ENCODE measurements around the gene UGP2. TPM values are rescaled to one million over a fixed set of nuclear protein-coding genes. Genes with fewer than 3 reads are reported as not detected.

The UGP2 gene
- total RNA-seq, 4 donors from 2014 or later: 80.8 to 137 (median 103) TPM

DNA sequence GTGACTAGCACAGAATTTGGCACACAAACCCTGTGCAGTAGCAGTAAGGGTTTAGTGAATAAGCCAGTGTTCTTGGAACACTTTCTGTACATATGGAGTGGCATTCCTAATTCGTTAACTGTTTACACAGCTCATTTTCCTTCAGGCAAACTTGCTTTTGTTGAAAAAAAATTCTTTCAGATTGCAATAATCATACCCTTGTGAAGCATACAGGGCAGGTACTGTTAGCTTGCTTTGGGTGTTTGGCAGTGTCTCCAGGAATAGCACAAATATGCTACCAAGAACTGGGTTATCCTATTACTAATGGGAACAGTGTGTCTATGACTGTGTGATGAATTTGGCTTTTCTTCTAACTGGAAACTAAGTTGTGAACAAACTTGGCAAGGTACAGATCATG is 33.4 kb downstream of the UGP2 start:
- peak overlapping the region in 2 of 4 donors; percentile 26 to 63 for H3K27ac ChIP-seq
- H3K36me3 ChIP-seq: peaks cover 0 to 32% (median 0%) of the 10 kb centered on the region in 3 donors
- WGBS, 2 donors: 32 to 40% methylated on average over 1 of the region's 1 CpG
- no peaks in the 10 kb centered on the region for H3K27me3 ChIP-seq
- TF ChIP-seq EP300 (IDR thresholded peaks at IDR 0.05): peak in 1 of 2 donors; percentile 21
- TF ChIP-seq, protein P1, sequence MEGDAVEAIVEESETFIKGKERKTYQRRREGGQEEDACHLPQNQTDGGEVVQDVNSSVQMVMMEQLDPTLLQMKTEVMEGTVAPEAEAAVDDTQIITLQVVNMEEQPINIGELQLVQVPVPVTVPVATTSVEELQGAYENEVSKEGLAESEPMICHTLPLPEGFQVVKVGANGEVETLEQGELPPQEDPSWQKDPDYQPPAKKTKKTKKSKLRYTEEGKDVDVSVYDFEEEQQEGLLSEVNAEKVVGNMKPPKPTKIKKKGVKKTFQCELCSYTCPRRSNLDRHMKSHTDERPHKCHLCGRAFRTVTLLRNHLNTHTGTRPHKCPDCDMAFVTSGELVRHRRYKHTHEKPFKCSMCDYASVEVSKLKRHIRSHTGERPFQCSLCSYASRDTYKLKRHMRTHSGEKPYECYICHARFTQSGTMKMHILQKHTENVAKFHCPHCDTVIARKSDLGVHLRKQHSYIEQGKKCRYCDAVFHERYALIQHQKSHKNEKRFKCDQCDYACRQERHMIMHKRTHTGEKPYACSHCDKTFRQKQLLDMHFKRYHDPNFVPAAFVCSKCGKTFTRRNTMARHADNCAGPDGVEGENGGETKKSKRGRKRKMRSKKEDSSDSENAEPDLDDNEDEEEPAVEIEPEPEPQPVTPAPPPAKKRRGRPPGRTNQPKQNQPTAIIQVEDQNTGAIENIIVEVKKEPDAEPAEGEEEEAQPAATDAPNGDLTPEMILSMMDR (IDR thresholded peaks at IDR 0.05): no peak
- DNase-seq (ENCODE audit: low spot score in 2 of 2): no peak
- no peak overlapping the region for H3K4me3 ChIP-seq
- peaks cover 0 to 53% (median 5%) of the 10 kb centered on the region in 4 donors for H3K4me1 ChIP-seq
- H3K9me3 ChIP-seq: peaks cover 0 to 4% (median 0%) of the 10 kb centered on the region in 4 donors

DNA sequence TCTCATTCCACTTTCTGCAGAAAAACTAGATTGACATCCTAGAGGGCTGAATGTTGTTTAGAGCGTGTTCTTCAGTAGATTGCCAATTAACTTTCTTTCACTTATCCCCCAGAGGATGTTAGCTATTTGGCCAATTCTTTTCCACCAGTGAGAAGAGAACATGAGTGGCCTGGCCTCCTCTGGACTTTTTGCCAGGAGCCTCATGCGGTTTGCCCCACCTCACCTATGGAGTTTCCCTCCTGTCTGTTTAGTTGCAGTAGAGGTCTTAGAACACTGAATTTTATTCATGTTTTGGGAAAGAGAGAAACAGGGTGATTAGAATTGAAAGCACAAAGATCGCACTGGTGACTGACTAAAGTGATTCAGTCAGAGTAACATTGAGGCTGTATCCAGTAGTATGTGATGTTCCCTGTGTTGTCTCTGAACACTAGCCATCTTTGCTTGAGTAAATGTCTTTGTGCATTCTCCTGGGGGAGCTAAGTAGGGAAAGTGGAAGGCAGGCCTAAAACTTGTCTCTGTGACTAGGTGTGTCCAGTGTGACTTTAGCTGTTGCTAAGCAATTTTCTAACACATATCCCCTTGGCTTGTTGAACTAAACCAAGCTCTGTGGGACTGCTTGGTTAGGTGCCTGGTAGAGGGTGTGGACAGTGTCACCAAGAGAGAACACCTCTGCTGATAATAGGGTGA is 34.0 kb downstream of the UGP2 start:
- Histone ChIP-seq H3K9me3 (peaks cover 0 to 4% (median 0%) of the 10 kb centered on the region in 4 donors), H3K36me3 (peaks cover 0 to 32% (median 0%) of the 10 kb centered on the region in 3 donors), H3K27me3 (no peaks in the 10 kb centered on the region), H3K4me3 (peak overlapping the region in 1 of 4 donors; percentile 12), H3K27ac (peak overlapping the region in 2 of 4 donors; percentile 26 to 63), H3K4me1 (peaks cover 0 to 50% (median 5%) of the 10 kb centered on the region in 4 donors)
- DNase-seq (ENCODE audit: low spot score in 2 of 2): no peak
- no peak for TF ChIP-seq POLR2A (IDR thresholded peaks at IDR 0.05)
- TF ChIP-seq, protein P1 (IDR thresholded peaks at IDR 0.05): no peak
- no peak for TF ChIP-seq EP300 (IDR thresholded peaks at IDR 0.05)
- 64 to 74% methylated on average over 3 of the region's 3 CpGs for WGBS, 2 donors

DNA sequence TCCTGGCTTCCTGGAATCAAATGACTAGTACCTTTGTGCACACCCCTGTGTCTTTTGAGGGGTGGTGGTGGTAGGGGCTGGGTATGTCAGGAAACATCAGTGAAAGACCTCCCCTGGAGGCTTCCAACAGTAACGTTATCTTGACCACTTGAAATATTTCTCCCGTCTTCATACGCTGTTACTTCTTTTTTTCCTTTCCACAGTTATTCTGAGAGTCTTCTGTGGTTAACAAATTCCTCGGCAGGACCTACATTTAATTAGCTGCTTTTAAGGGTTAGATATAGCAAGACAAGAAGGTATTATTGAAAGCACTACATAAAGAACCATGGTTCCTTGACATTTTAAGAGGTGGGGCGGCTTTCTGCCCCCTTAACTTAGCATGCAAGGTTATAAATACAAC is 34.6 kb downstream of the UGP2 start:
- Histone ChIP-seq H3K27ac (peak overlapping the region in 2 of 4 donors; percentile 26 to 63), H3K4me3 (no peak overlapping the region), H3K4me1 (peaks cover 0 to 45% (median 5%) of the 10 kb centered on the region in 4 donors), H3K27me3 (no peaks in the 10 kb centered on the region), H3K9me3 (peaks cover 0 to 4% (median 0%) of the 10 kb centered on the region in 4 donors), H3K36me3 (peaks cover 0 to 32% (median 0%) of the 10 kb centered on the region in 3 donors)
- TF ChIP-seq, protein P1 (IDR thresholded peaks at IDR 0.05): no peak
- TF ChIP-seq POLR2A (IDR thresholded peaks at IDR 0.05) (no peak), EP300 (IDR thresholded peaks at IDR 0.05) (no peak)
- DNase-seq (ENCODE audit: low spot score in 2 of 2): no peak
- WGBS, 2 donors: 81 to 85% methylated on average over 5 of the region's 5 CpGs

DNA sequence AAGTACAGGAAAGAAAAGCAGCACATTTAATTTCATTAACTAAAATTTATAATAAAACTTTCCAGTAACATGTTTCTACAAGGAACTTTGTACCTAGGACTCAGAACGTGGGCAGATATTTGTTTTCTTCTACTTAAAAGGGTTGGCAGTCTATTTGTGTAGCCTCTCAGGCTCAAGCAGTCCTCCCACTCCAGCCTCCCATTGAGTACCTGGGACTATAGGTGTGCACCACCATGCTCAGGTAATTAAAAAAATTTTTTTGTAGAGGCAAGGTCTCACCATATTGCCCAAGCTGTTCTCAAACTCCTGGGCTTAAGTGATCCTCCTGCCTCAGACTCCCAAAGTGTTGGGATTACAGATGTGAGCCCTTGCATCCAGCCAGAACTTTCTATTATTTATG is 36.8 kb downstream of the UGP2 start:
- no peak for TF ChIP-seq POLR2A (IDR thresholded peaks at IDR 0.05)
- TF ChIP-seq, protein P1 (IDR thresholded peaks at IDR 0.05): no peak
- no peak for TF ChIP-seq EP300 (IDR thresholded peaks at IDR 0.05)
- peaks cover 0 to 35% (median 7%) of the 10 kb centered on the region in 3 donors for H3K36me3 ChIP-seq
- no peak for DNase-seq (ENCODE audit: low spot score in 2 of 2)
- peaks cover 0 to 28% (median 5%) of the 10 kb centered on the region in 4 donors for H3K4me1 ChIP-seq
- no peaks in the 10 kb centered on the region for H3K27me3 ChIP-seq
- peaks cover 0 to 4% (median 0%) of the 10 kb centered on the region in 4 donors for H3K9me3 ChIP-seq
- no peak overlapping the region for H3K27ac ChIP-seq
- 90 to 91% methylated on average over 1 of the region's 1 CpG for WGBS, 2 donors
- no peak overlapping the region for H3K4me3 ChIP-seq

DNA sequence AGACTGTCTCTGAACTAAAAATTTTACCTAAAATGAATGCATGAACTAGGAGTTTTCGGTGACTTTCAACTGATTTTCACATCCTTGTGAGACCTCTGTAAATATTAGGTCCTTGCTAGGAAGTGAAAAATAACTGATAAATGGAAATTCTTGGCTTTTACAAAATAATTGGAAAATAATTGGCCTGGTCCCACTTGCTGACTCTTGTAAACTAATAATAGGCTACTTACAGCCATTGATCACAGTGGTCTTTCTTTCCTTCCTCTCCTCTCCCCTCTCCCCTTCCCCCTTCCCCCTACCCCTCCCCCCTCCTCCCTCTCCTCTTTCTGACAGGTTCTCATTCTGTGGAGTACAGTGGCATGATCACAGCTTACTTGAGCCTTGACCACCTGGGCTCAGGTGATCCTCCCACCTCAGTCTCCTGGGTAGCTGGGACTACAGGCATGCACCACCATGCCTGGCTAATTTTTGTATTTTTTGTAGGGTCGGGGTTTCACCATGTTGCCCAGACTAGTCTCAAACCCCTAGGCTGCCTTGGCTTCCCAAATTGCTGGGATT is 38.3 kb downstream of the UGP2 start:
- Histone ChIP-seq H3K9me3 (no peaks in the 10 kb centered on the region), H3K27ac (no peak overlapping the region), H3K27me3 (no peaks in the 10 kb centered on the region), H3K4me3 (no peak overlapping the region), H3K4me1 (peaks cover 0 to 20% (median 5%) of the 10 kb centered on the region in 4 donors), H3K36me3 (peaks cover 0 to 40% (median 7%) of the 10 kb centered on the region in 3 donors)
- TF ChIP-seq, protein P1 (IDR thresholded peaks at IDR 0.05): no peak
- TF ChIP-seq POLR2A (IDR thresholded peaks at IDR 0.05) (no peak), EP300 (IDR thresholded peaks at IDR 0.05) (no peak)
- 91 to 92% methylated on average over 2 of the region's 2 CpGs for WGBS, 2 donors
- DNase-seq (ENCODE audit: low spot score in 2 of 2): no peak

Measured in tibial nerve (tissue), 4 donors.